Heart left ventricle (tissue), 16 donors: ENCODE measurements around the gene SUPT3H. TPM values are rescaled to one million over a fixed set of nuclear protein-coding genes. Genes with fewer than 3 reads are reported as not detected.

Experiments
- ATAC-seq, 4 donors: fragments of 200-7000 bp; cut with Tn5 transposase; one replicate each; pipeline ENCODE4 v1.9.1; 2020 to 2022; ENCODE audit warnings: moderate library complexity in 4 of 4, mild to moderate bottlenecking in 3 of 4, moderate number of reproducible peaks in 1 of 4
- DNase-seq, 5 donors: peaks; one replicate each; pipeline ENCODE4 v3.0.0-alpha.2; 2020
- H3K27ac ChIP-seq, 12 donors: fragments of 200-600 bp; sonication (generic) in 4 of 12; one replicate each; pipeline versions ENCODE4 v1.5.0 to v1.8.0; 2016 to 2022; ENCODE audit warnings: mild to moderate bottlenecking in 2 of 12
- H3K27me3 ChIP-seq, 9 donors: fragments of 200-600 bp; sonication (generic) in 2 of 9; one replicate each; pipeline versions ENCODE4 v1.5.1 to v1.8.0; 2016 to 2022; ENCODE audit warnings: mild to moderate bottlenecking in 3 of 9
- H3K36me3 ChIP-seq, 9 donors: fragments of 200-600 bp; sonication (generic) in 2 of 9; one replicate each; pipeline versions ENCODE4 v1.5.0 to v1.8.0; 2018 to 2022; ENCODE audit warnings: mild to moderate bottlenecking in 2 of 9
- H3K4me1 ChIP-seq, 12 donors: fragments of 200-600 bp; sonication (generic) in 4 of 12; one replicate each; pipeline versions ENCODE4 v1.5.0 to v1.8.0; 2016 to 2022; ENCODE audit warnings: mild to moderate bottlenecking in 3 of 12
- H3K4me3 ChIP-seq, 12 donors: fragments of 200-600 bp; sonication (generic) in 4 of 12; one replicate each; pipeline versions ENCODE4 v1.5.0 to v1.8.0; 2017 to 2022; ENCODE audit warnings: mild to moderate bottlenecking in 9 of 12, moderate library complexity in 4 of 12
- H3K9me3 ChIP-seq, 12 donors: fragments of 200-600 bp; sonication (generic) in 4 of 12; one replicate each; pipeline versions ENCODE4 v1.5.0 to v1.8.0; 2016 to 2022; ENCODE audit warnings: mild to moderate bottlenecking in 1 of 12
- CTCF ChIP-seq, 12 donors: fragments of 200-600 bp; sonication (generic) in 4 of 12; IDR thresholded peaks; one replicate each; pipeline versions ENCODE4 v1.5.0 to v1.8.0; 2018 to 2022; ENCODE audit warnings: antibody characterized with exemption in 12 of 12, mild to moderate bottlenecking in 5 of 12
- POLR2A ChIP-seq, 2 donors: fragments of 450-650 bp; IDR thresholded peaks; one replicate each; pipeline ENCODE4 v1.6.1; 2017; ENCODE audit warnings: antibody characterized with exemption in 2 of 2, mild to moderate bottlenecking in 2 of 2, moderate library complexity in 2 of 2
- WGBS, 4 donors: extraction: QIAGEN DNeasy Blood & Tissue Kit in 2 of 4; methylation state at CpG; one replicate each; pipeline versions ENCODE4 v1.1.5 to v1.1.7; 2013 to 2018; 5-methylcytosine and 5-hydroxymethylcytosine counted together
- intact Hi-C, 10 donors: fragments of 100-400 bp; cut with DNase I; formaldehyde crosslinking; loops; one replicate each; pipeline versions ENCODE4 v1.11.1 to v1.14.2; 2022
- polyA plus RNA-seq, 2 donors: library from polyadenylated mRNA; stranded (reverse); fragments of 200-250 nt; gene quantifications; one replicate each; pipeline ENCODE4 v1.2.3, GENCODE V29; 2013
- total RNA-seq, 9 donors: library from RNA; depleted of rRNA in 2 of 9; stranded (reverse); fragments of >200 nt in 2 of 9; fragmentation: NEBNext Ultra II Directional in 3 of 9; extraction: Animal tissue kit (Norgen Biotek cat#: 25700) in 3 of 9; gene quantifications; one replicate each; pipeline versions ENCODE4 v1.1.0 to v1.2.4, GENCODE V29; 2016 to 2023
- donor health status: ischemic (EF 13 %, LVEDD 7.1; RV severe dilation, severe dysfunction).
- donor health status: healthy with polysubstance abuse.
- donor health status: DM: no; HTN: yes; CAD: no.
- donor health status: DM: no; HTN: no; CAD: no.
- donor health status: ischemic (EF 25% LVEDD 6.9; RV normal size, moderate dysfunction).
- donor health status: ischemic (EF 25% LVEDD 5.7; RV mildly dilated, moderate dysfunction).
- donor health status: healthy.
- donor health status: DM: yes; HTN: yes; CAD: no.
- donor health status: ischemic (EF 35%, LVEDD 5.7; RV mildly dilated, moderate dysfunction).
- donor health status: nonischemic (EF 11% LVEDD 7.7; RV severe dilation, severe dysfunction).
- donor health status: DM: yes; HTN: yes; CAD: no.
- donor health status: PGD.
- donor health status: ischemic (EF 29% LVEDD 5.4; RV normal size, mild dysfunction).
- donor health status: nonischemic (EF 23%, LVEDD 6.1; RV moderate dilation, normal function).

Gene SUPT3H
- total and polyA plus RNA-seq, 11 donors: 1.5 to 8.1 (median 4.1) TPM

- H3K4me1 ChIP-seq: no peaks in the 10 kb centered on the region
- ATAC-seq: no peak
- H3K4me3 ChIP-seq: no peak overlapping the region
- no peak for TF ChIP-seq POLR2A (IDR thresholded peaks at IDR 0.05)
- intact Hi-C loops: no loop called here
- no peak for DNase-seq
- H3K9me3 ChIP-seq: peaks cover 0 to 15% (median 4%) of the 10 kb centered on the region in 12 donors
- H3K27me3 ChIP-seq: no peaks in the 10 kb centered on the region
- H3K36me3 ChIP-seq: no peaks in the 10 kb centered on the region
- 85 to 94% (median 90%) methylated on average over 8 of the region's 8 CpGs for WGBS, 4 donors
- H3K27ac ChIP-seq: no peak overlapping the region
These were observed 590.4 kb downstream of the SUPT3H start for GRCh38 chr6:44787254-44787834.

GRCh38 chr6:44785130-44785529 is 592.6 kb downstream of the SUPT3H start:
- H3K4me3 ChIP-seq: no peak overlapping the region
- 54 to 79% (median 73%) methylated on average over 1 of the region's 1 CpG for WGBS, 4 donors
- TF ChIP-seq POLR2A (IDR thresholded peaks at IDR 0.05): no peak
- no peak for TF ChIP-seq CTCF (IDR thresholded peaks at IDR 0.05)
- no peak overlapping the region for H3K27ac ChIP-seq
- H3K9me3 ChIP-seq: peaks cover 0 to 15% (median 4%) of the 10 kb centered on the region in 12 donors
- no peaks in the 10 kb centered on the region for H3K4me1 ChIP-seq
- DNase-seq (no peak), ATAC-seq (no peak)
- H3K36me3 ChIP-seq: no peaks in the 10 kb centered on the region
- H3K27me3 ChIP-seq: no peaks in the 10 kb centered on the region
- intact Hi-C loops: no loop called here

- DNase-seq (no peak), ATAC-seq (no peak)
- no peaks in the 10 kb centered on the region for H3K4me1 ChIP-seq
- no peak for TF ChIP-seq POLR2A (IDR thresholded peaks at IDR 0.05)
- TF ChIP-seq CTCF (IDR thresholded peaks at IDR 0.05): no peak
- peaks cover 0 to 15% (median 4%) of the 10 kb centered on the region in 12 donors for H3K9me3 ChIP-seq
- no peak overlapping the region for H3K27ac ChIP-seq
- intact Hi-C loops: no loop called here
- 82 to 83% (median 83%) methylated on average over 1 of the region's 1 CpG for WGBS, 4 donors
- H3K36me3 ChIP-seq: no peaks in the 10 kb centered on the region
- H3K4me3 ChIP-seq: no peak overlapping the region
- no peaks in the 10 kb centered on the region for H3K27me3 ChIP-seq
These were observed 593.5 kb downstream of the SUPT3H start for GRCh38 chr6:44784195-44784594.

GRCh38 chr6:44782892-44783291 is 594.8 kb downstream of the SUPT3H start:
- intact Hi-C loops: no loop called here
- Histone ChIP-seq H3K36me3 (no peaks in the 10 kb centered on the region), H3K9me3 (peaks cover 0 to 15% (median 4%) of the 10 kb centered on the region in 12 donors), H3K27ac (no peak overlapping the region), H3K4me3 (no peak overlapping the region), H3K27me3 (no peaks in the 10 kb centered on the region), H3K4me1 (no peaks in the 10 kb centered on the region)
- ATAC-seq (no peak), DNase-seq (no peak)
- TF ChIP-seq CTCF (IDR thresholded peaks at IDR 0.05) (no peak), POLR2A (IDR thresholded peaks at IDR 0.05) (no peak)
- WGBS, 4 donors: 36 to 82% (median 40%) methylated on average over 3 of the region's 3 CpGs
